Activated T-cell treated with anti-CD3 and anti-CD28 coated beads, Interleukin-2, amount 50 U/mL, for 24 hours (primary cell): ENCODE measurements around the gene JARID2.
A peak's percentile ranks its signal among the peaks of the same experiment; 100 is the strongest.

Experiments used
- DNase-seq: peaks from one replicate; pipeline ENCODE4 v3.0.0-alpha.2; 2020
- H3K27ac Mint-ChIP-seq: 2 replicates; pipeline ENCODE4 v1.8.0; 2020; ENCODE audit warnings: mild to moderate bottlenecking, mixed read lengths
- H3K27me3 Mint-ChIP-seq: 2 replicates; pipeline ENCODE4 v1.8.0; 2020; ENCODE audit warnings: mixed read lengths
- H3K36me3 Mint-ChIP-seq: 2 replicates; pipeline ENCODE4 v1.8.0; 2020; ENCODE audit warnings: low read depth, mixed read lengths
- H3K4me1 Mint-ChIP-seq: 2 replicates; pipeline ENCODE4 v1.8.0; 2020; ENCODE audit warnings: low read depth, mixed read lengths
- H3K4me3 Mint-ChIP-seq: 2 replicates; pipeline ENCODE4 v1.8.0; 2020; ENCODE audit warnings: mild to moderate bottlenecking, moderate library complexity, mixed read lengths
- H3K9me3 Mint-ChIP-seq: 2 replicates; pipeline ENCODE4 v1.8.0; 2020; ENCODE audit warnings: mixed read lengths

JARID2 gene

GRCh38 chr6:15253203-15254022 lies 7.5 kb downstream of the JARID2 start:
- H3K27ac Mint-ChIP-seq: peak overlapping the region; percentile 98
- no peaks in the 10 kb centered on the region for H3K9me3 Mint-ChIP-seq
- H3K27me3 Mint-ChIP-seq: no peaks in the 10 kb centered on the region
- peaks cover 95% of the 10 kb centered on the region for H3K4me1 Mint-ChIP-seq
- peaks cover 88% of the 10 kb centered on the region for H3K36me3 Mint-ChIP-seq
- no peak for DNase-seq
- H3K4me3 Mint-ChIP-seq: peak overlapping the region; percentile 96

- no peak for DNase-seq
- peak overlapping the region; percentile 98 for H3K27ac Mint-ChIP-seq
- peak overlapping the region; percentile 96 for H3K4me3 Mint-ChIP-seq
- H3K36me3 Mint-ChIP-seq: peaks cover 90% of the 10 kb centered on the region
- no peaks in the 10 kb centered on the region for H3K27me3 Mint-ChIP-seq
- peaks cover 100% of the 10 kb centered on the region for H3K4me1 Mint-ChIP-seq
- H3K9me3 Mint-ChIP-seq: no peaks in the 10 kb centered on the region
These were observed 8.5 kb downstream of the JARID2 start for GRCh38 chr6:15254070-15254975.

- Mint-ChIP-seq H3K36me3 (peaks cover 91% of the 10 kb centered on the region), H3K4me1 (peaks cover 100% of the 10 kb centered on the region), H3K27me3 (no peaks in the 10 kb centered on the region), H3K9me3 (no peaks in the 10 kb centered on the region), H3K27ac (peak overlapping the region; percentile 98), H3K4me3 (peak overlapping the region; percentile 28)
- no peak for DNase-seq
These were observed 9.6 kb downstream of the JARID2 start for GRCh38 chr6:15255481-15255880.

- no peak overlapping the region for H3K4me3 Mint-ChIP-seq
- H3K36me3 Mint-ChIP-seq: peaks cover 91% of the 10 kb centered on the region
- no peak for DNase-seq
These were observed 10.1 kb downstream of the JARID2 start for GRCh38 chr6:15255909-15256395.

DNA sequence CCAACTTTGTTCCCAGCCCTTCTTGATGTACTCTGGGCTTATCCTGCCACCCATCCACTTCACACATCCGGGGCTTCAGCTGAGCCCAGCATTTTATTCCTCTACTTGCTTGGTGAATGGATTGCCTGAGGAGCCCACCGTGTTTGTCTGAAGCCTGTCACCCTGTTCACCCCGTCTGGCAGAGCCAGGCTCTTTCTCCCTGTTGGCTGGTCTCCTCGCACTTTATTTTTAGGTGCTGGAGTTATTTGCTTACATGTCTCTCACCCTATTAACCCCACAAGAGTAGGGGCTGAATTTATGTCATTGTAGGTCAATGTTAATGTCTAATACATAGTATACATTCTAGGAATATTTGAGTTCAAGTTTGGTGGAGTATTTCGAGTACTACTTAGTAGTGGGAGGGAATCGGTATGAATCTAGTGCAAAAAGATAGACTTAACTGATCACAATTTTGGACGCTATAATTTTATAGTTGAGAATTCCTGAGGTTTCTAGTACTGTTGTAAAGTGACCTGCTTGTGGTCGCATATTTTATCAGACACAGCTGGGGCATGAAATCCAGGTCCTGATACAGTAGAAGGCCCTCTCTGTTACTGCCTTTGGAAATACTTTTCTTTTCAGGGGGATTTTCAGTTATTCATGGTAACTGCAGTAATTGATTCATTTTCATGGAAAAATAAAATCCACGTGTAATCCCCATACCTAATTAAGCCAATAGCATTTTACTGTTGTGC lies 10.8 kb downstream of the JARID2 start:
- Mint-ChIP-seq H3K27me3 (no peaks in the 10 kb centered on the region), H3K4me3 (no peak overlapping the region), H3K36me3 (peaks cover 91% of the 10 kb centered on the region), H3K27ac (peak overlapping the region; percentile 18), H3K9me3 (no peaks in the 10 kb centered on the region), H3K4me1 (peaks cover 98% of the 10 kb centered on the region)
- DNase-seq: no peak

More at GRCh38 chr6:15255909-15256395, 10.1 kb downstream of the JARID2 start:
- Mint-ChIP-seq H3K9me3 (no peaks in the 10 kb centered on the region), H3K27ac (peak overlapping the region; percentile 98), H3K27me3 (no peaks in the 10 kb centered on the region), H3K4me1 (peaks cover 100% of the 10 kb centered on the region)

- peaks cover 92% of the 10 kb centered on the region for H3K36me3 Mint-ChIP-seq
- peaks cover 94% of the 10 kb centered on the region for H3K4me1 Mint-ChIP-seq
- no peaks in the 10 kb centered on the region for H3K27me3 Mint-ChIP-seq
- DNase-seq: no peak
- H3K9me3 Mint-ChIP-seq: no peaks in the 10 kb centered on the region
- H3K27ac Mint-ChIP-seq: peak overlapping the region; percentile 83
- no peak overlapping the region for H3K4me3 Mint-ChIP-seq
These were observed 11.7 kb downstream of the JARID2 start for GRCh38 chr6:15257357-15258132.

DNA sequence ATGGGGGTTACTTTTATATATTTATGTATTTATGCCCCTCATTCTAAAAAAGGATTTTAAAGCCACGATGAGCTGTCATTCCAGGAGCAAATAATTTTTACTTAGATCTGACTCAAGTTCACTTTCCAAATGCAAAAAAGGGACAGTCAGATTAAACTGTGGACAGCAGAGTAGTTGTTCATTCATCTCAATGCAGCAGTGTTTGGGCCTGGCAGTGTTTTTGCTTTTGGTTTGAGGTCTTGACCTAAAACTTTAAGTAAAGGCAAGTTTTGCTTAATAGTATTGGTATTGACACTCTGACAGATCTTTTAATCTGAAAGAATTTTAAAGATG lies 13.9 kb downstream of the JARID2 start:
- peak overlapping the region; percentile 83 for H3K27ac Mint-ChIP-seq
- DNase-seq: no peak
- no peaks in the 10 kb centered on the region for H3K27me3 Mint-ChIP-seq
- H3K36me3 Mint-ChIP-seq: peaks cover 85% of the 10 kb centered on the region
- no peaks in the 10 kb centered on the region for H3K9me3 Mint-ChIP-seq
- H3K4me3 Mint-ChIP-seq: peak overlapping the region; percentile 34
- H3K4me1 Mint-ChIP-seq: peaks cover 92% of the 10 kb centered on the region

DNA sequence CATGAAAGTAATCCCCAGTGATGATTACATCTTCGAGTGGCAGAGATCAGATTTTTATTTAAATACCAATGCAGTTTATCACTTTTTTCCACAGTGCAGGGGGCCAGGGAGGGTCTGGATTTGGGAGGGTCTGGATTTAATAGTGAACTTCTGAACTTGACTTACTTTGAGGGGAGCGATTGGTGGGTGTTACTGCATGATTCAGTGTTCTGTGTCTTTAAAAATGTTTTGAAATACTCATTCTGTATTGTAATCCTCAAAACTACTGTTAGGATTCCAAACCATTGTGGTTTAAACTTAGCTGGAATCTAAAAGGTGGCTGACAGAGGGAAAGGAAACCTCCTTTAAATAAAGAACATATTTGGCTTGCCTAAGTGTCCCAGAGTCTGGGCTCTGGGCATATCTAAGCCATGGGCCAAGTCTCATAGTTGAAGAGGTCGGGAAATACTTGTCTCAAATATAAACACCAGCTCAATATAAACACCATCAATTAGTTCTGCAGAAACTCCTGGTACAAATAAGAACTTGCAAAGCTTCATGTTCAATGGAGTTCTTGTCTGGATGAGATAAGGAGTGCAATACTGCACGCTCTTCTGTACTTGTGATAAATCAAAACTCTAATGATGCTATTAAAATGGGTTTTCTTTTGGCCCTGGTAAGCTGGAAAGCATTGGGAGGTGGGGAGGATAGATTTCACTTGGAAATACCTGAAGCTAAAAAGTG lies 14.4 kb downstream of the JARID2 start:
- H3K9me3 Mint-ChIP-seq: no peaks in the 10 kb centered on the region
- peak overlapping the region; percentile 34 for H3K4me3 Mint-ChIP-seq
- no peak for DNase-seq

GRCh38 chr6:15263780-15264374 lies 18.0 kb downstream of the JARID2 start:
- Mint-ChIP-seq H3K4me3 (peak overlapping the region; percentile 30), H3K4me1 (peaks cover 92% of the 10 kb centered on the region), H3K9me3 (no peaks in the 10 kb centered on the region), H3K36me3 (peaks cover 71% of the 10 kb centered on the region), H3K27ac (peak overlapping the region; percentile 81), H3K27me3 (no peaks in the 10 kb centered on the region)
- DNase-seq: no peak

More for the DNA sequence above, 14.4 kb downstream of the JARID2 start:
- Mint-ChIP-seq H3K27me3 (no peaks in the 10 kb centered on the region), H3K36me3 (peaks cover 80% of the 10 kb centered on the region), H3K4me1 (peaks cover 92% of the 10 kb centered on the region), H3K27ac (peak overlapping the region; percentile 83)

DNA sequence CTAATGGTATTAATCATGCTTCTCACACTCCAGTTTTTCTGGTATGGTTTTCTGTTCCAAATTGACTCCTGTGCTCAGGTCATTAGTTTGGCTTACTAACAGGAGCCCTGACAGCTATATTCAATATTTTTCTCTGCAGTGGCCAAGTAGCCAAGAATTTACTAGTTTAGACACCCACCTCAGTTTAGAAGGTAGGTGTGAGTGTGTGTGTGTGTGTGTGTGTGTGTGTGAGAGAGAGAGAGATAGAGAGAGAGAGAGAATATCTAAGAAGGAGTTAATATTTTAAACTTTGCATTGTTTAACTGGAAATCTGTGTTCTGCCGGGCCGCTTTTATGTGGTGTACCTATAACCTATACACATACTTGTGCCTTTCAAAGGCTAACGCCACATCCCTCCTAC lies 18.5 kb downstream of the JARID2 start:
- H3K27ac Mint-ChIP-seq: peak overlapping the region; percentile 81
- H3K4me1 Mint-ChIP-seq: peaks cover 91% of the 10 kb centered on the region
- peak overlapping the region; percentile 30 for H3K4me3 Mint-ChIP-seq
- H3K9me3 Mint-ChIP-seq: no peaks in the 10 kb centered on the region
- peaks cover 68% of the 10 kb centered on the region for H3K36me3 Mint-ChIP-seq
- DNase-seq: no peak
- H3K27me3 Mint-ChIP-seq: no peaks in the 10 kb centered on the region

DNA sequence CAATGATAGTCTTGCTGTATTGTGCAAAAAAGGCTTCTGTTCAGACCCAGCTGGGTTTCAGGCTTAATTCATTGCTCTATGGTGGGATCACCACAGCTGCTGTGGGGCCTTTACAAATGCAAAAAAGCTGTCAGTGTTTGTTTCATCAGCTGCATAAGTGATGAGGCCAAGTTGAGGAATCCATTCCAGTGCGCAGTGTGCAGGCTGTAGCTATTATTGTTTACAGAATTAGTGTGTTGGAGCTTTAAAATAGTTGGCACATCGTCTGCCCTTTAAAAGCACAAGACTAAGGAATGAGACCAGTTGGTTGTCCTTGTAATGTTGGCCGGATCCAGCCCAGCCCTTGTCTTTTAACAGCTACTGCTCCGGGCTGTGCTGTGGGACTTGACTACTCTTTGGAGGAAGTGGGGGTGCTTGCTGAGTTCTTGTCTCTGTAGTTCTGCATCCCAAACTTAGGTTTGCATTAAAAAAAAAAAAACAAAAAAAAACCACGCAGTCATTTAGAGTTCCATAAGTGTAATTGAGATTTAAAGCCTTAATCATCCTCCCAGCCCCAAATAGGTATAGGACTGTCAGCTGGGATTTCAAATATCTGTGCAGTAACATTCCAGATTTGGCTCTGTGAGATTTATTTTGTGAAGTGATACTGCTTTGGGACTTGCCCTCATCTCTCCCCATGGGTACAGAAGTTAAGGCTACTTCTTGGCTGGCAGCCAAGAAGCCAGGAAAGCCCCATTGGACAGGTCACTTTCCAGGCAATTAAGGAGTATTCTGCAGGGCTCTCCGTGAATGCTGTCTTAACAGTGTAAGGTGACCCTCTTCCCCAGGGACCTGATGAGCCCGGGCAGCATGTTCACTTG lies 19.3 kb downstream of the JARID2 start:
- no peaks in the 10 kb centered on the region for H3K9me3 Mint-ChIP-seq
- peak overlapping the region; percentile 61 for H3K27ac Mint-ChIP-seq
- no peak for DNase-seq
- peaks cover 68% of the 10 kb centered on the region for H3K36me3 Mint-ChIP-seq
- H3K4me1 Mint-ChIP-seq: peaks cover 91% of the 10 kb centered on the region
- no peaks in the 10 kb centered on the region for H3K27me3 Mint-ChIP-seq
- no peak overlapping the region for H3K4me3 Mint-ChIP-seq

DNA sequence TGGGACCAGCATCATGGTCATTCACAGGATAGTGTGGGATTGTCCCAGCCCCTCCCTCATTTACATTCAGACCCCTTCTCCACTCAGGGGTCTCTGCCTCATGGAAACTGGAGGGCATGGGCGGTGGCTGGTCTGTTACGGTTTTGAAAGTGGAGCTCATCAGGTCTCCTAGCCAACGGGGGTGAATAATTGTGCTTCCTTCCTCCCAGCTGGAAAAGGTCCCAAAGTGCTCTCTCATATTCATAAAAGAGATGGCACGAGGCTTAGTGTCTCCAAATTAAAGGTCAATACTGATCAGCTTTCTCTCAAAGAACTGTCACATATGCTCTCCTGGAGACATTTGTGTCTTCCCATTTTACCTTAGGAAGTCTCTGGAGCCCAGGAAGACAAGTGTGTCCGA lies 19.9 kb downstream of the JARID2 start:
- no peak overlapping the region for H3K4me3 Mint-ChIP-seq
- H3K9me3 Mint-ChIP-seq: no peaks in the 10 kb centered on the region
- peak overlapping the region; percentile 59 for H3K27ac Mint-ChIP-seq
- DNase-seq: no peak
- peaks cover 89% of the 10 kb centered on the region for H3K4me1 Mint-ChIP-seq
- H3K27me3 Mint-ChIP-seq: no peaks in the 10 kb centered on the region
- peaks cover 69% of the 10 kb centered on the region for H3K36me3 Mint-ChIP-seq
